ENCODE results near the gene LOXL4.

The LOXL4 gene

DNA sequence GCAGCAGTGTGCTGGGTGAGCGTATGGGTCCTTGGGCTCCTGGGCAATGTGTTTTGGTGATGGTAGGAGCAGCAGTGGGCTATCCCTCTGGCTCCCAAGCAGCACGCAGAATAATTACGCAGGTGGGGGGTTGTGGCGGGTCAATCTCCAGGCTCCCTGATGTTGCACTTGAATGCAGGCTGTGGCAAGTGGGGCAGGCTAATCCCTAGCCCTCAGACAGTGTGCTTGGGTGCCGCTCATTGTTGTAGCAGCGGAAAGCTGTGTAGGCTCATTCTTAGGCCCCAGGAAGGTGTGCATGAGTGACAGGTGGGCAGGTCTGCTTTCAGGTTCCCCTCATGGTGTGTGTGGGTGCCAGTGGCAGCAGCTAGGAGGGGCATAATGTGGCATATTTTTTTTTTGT lies 44.1 kb downstream of the LOXL4 start:
- WGBS, 2 experiments (ENCODE audit: insufficient coverage in 2 of 2): 84 to 88% methylated on average over 4 of the region's 6 CpGs
- no peak overlapping the region for H3K27ac ChIP-seq (ENCODE audit: low read depth, low read length, severe bottlenecking)

DNA sequence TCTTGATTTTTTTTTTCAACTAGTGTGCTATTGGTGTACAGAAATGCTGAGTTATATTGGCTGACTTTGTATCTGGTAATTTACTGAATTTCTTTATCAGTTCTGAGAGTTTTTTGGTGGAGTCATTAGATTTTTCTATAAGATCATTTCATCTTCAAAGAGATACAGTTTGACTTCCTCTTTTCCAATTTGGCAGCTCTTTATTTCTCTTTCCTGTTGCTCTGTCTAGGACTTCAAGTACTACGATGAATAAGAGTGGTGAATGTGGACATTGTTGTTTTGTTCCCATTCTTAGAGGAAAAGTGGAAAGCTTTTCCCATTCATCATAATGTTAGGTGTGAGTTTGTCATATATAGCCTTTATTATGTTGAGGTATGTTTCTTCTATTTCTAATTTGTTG lies 50.2 kb downstream of the LOXL4 start:
- no CpG with 5 or more reads among the region's 1 CpG for WGBS, 2 experiments (ENCODE audit: insufficient coverage in 2 of 2)
- Histone ChIP-seq H3K36me3 (ENCODE audit: control insufficient read depth, insufficient read depth, low read length) (peaks cover 7% of the 10 kb centered on the region), H3K4me1 (ENCODE audit: control insufficient read depth, insufficient read depth, low read length, poor library complexity, severe bottlenecking) (no peaks in the 10 kb centered on the region), H3K4me3 (ENCODE audit: extremely low read depth, insufficient read depth, low read length, poor library complexity, severe bottlenecking) (no peak overlapping the region), H3K9me3 (ENCODE audit: control insufficient read depth, low read length) (no peaks in the 10 kb centered on the region), H3K27ac (ENCODE audit: low read depth, low read length, severe bottlenecking) (no peak overlapping the region)

More for the DNA sequence above, 44.1 kb downstream of the LOXL4 start:
- Histone ChIP-seq H3K36me3 (ENCODE audit: control insufficient read depth, insufficient read depth, low read length) (peaks cover 6% of the 10 kb centered on the region), H3K4me3 (ENCODE audit: extremely low read depth, insufficient read depth, low read length, poor library complexity, severe bottlenecking) (no peak overlapping the region), H3K9me3 (ENCODE audit: control insufficient read depth, low read length) (peaks cover 9% of the 10 kb centered on the region), H3K4me1 (ENCODE audit: control insufficient read depth, insufficient read depth, low read length, poor library complexity, severe bottlenecking) (no peaks in the 10 kb centered on the region)

DNA sequence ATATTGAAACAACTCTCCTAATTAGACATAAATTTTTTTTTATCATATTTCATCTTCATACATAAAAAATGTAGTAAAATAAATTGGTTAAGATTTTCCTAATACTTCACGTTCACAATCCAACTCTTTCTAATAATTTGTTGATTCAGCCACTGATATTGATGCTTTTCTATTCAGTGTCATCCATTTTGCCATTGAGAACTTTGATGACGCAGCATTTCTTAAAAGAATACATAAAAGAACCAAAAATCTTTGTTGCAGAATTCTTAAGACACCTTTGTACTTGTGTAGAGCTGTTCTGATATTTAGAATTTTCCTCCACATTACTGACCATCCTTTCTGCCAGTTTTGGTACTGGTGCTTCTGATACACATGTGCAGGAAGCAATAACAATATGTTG lies 52.6 kb downstream of the LOXL4 start:
- no peaks in the 10 kb centered on the region for H3K9me3 ChIP-seq (ENCODE audit: control insufficient read depth, low read length)
- WGBS, 2 experiments (ENCODE audit: insufficient coverage in 2 of 2): no CpG with 5 or more reads among the region's 2 CpGs
- H3K27ac ChIP-seq (ENCODE audit: low read depth, low read length, severe bottlenecking): no peak overlapping the region

DNA sequence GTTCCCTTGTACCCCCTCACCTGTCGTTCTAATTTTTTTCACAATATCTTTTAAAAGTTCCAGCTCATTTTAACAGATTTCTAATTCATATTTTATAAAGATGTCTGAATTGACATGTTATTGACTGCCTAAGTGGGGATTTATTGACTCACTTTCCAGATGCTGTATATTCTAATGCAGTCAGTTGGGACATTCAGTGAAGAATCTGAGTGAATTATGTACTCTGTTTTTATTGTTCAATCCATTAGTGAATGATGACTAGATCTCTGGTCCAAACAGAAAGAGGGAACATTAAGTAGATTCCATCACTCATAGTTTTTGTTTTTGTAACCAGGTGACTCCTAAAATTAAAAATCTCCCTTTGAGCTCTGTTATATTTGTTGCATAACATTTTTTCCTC lies 54.3 kb downstream of the LOXL4 start:
- Histone ChIP-seq H3K4me1 (ENCODE audit: control insufficient read depth, insufficient read depth, low read length, poor library complexity, severe bottlenecking) (no peaks in the 10 kb centered on the region), H3K4me3 (ENCODE audit: extremely low read depth, insufficient read depth, low read length, poor library complexity, severe bottlenecking) (no peak overlapping the region), H3K9me3 (ENCODE audit: control insufficient read depth, low read length) (no peaks in the 10 kb centered on the region), H3K36me3 (ENCODE audit: control insufficient read depth, insufficient read depth, low read length) (peaks cover 26% of the 10 kb centered on the region), H3K27ac (ENCODE audit: low read depth, low read length, severe bottlenecking) (no peak overlapping the region)
- no CpG with 5 or more reads among the region's 1 CpG for WGBS, 2 experiments (ENCODE audit: insufficient coverage in 2 of 2)

More for the DNA sequence above, 52.6 kb downstream of the LOXL4 start:
- H3K4me3 ChIP-seq (ENCODE audit: extremely low read depth, insufficient read depth, low read length, poor library complexity, severe bottlenecking): no peak overlapping the region
- no peaks in the 10 kb centered on the region for H3K4me1 ChIP-seq (ENCODE audit: control insufficient read depth, insufficient read depth, low read length, poor library complexity, severe bottlenecking)
- peaks cover 15% of the 10 kb centered on the region for H3K36me3 ChIP-seq (ENCODE audit: control insufficient read depth, insufficient read depth, low read length)

DNA sequence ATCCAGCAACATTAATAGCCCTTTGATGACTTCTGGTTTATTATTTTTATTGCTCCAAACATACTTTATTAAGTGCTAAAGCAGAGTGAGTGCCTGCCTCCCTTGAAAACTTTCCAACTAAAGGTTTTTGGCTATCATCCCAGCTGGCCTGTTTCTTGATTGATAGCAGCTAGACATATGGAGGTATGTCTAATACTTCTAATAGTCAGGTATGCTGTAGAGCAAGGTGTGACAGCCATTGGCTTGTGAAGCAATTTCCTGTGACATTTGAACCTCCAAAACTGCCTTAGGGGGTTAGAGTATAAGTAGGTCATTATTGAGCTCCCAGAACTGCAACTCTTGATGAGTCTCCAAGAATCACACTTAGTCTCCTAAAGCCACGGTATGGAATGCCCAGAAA lies 55.8 kb downstream of the LOXL4 start:
- no peak overlapping the region for H3K27ac ChIP-seq (ENCODE audit: low read depth, low read length, severe bottlenecking)
- no peak overlapping the region for H3K4me3 ChIP-seq (ENCODE audit: extremely low read depth, insufficient read depth, low read length, poor library complexity, severe bottlenecking)
- no peaks in the 10 kb centered on the region for H3K4me1 ChIP-seq (ENCODE audit: control insufficient read depth, insufficient read depth, low read length, poor library complexity, severe bottlenecking)
- WGBS, 2 experiments (ENCODE audit: insufficient coverage in 2 of 2): no CpG with 5 or more reads among the region's 1 CpG
- H3K36me3 ChIP-seq (ENCODE audit: control insufficient read depth, insufficient read depth, low read length): peaks cover 34% of the 10 kb centered on the region
- no peaks in the 10 kb centered on the region for H3K9me3 ChIP-seq (ENCODE audit: control insufficient read depth, low read length)

DNA sequence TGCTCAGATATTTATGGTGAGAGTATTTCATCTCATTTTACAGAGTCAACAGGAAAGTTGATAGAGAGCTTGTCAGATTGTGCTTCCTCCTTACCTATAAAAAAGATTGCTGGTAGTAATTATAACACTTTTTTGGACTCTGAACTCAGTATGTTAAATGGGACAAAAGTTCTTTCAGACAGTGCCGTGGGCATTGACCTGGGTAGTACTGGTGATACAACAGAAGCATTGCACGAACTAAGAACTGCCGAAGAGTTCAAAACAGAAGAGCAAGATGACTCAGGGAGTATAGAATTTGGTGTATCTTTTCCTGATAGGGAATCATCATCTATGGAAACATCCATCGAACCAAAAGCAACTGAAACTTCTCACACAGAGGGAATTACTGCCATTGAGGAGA lies 58.6 kb downstream of the LOXL4 start:
- no peak overlapping the region for H3K27ac ChIP-seq (ENCODE audit: low read depth, low read length, severe bottlenecking)
- H3K36me3 ChIP-seq (ENCODE audit: control insufficient read depth, insufficient read depth, low read length): peaks cover 26% of the 10 kb centered on the region
- 95 to 100% methylated on average over 3 to 4 of the region's 4 CpGs for WGBS, 2 experiments (ENCODE audit: insufficient coverage in 2 of 2)
- no peaks in the 10 kb centered on the region for H3K9me3 ChIP-seq (ENCODE audit: control insufficient read depth, low read length)
- H3K4me3 ChIP-seq (ENCODE audit: extremely low read depth, insufficient read depth, low read length, poor library complexity, severe bottlenecking): no peak overlapping the region
- no peaks in the 10 kb centered on the region for H3K4me1 ChIP-seq (ENCODE audit: control insufficient read depth, insufficient read depth, low read length, poor library complexity, severe bottlenecking)

DNA sequence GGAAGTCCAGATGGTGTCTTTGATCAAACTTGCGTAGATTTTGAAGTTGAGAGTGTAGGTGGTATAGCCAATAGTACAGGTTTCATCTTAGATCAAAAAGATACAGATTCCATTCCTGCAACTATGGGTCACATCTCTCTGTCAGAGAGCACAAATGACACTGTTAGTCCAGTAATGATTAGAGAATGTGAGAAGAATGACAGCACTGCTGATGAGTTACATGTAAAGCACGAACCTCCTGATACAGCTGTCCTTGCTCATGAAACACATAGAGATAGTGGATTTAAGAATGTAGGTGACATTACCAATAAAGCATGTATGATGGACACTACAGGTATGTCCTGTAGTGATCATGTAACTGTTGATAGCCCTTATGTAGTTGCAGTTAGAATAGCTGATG lies 59.1 kb downstream of the LOXL4 start:
- H3K4me3 ChIP-seq (ENCODE audit: extremely low read depth, insufficient read depth, low read length, poor library complexity, severe bottlenecking): no peak overlapping the region
- H3K27ac ChIP-seq (ENCODE audit: low read depth, low read length, severe bottlenecking): no peak overlapping the region
- H3K4me1 ChIP-seq (ENCODE audit: control insufficient read depth, insufficient read depth, low read length, poor library complexity, severe bottlenecking): no peaks in the 10 kb centered on the region
- H3K9me3 ChIP-seq (ENCODE audit: control insufficient read depth, low read length): no peaks in the 10 kb centered on the region
- WGBS, 2 experiments (ENCODE audit: insufficient coverage in 2 of 2): 100% methylated on average over 1 of the region's 2 CpGs
- H3K36me3 ChIP-seq (ENCODE audit: control insufficient read depth, insufficient read depth, low read length): peaks cover 26% of the 10 kb centered on the region

DNA sequence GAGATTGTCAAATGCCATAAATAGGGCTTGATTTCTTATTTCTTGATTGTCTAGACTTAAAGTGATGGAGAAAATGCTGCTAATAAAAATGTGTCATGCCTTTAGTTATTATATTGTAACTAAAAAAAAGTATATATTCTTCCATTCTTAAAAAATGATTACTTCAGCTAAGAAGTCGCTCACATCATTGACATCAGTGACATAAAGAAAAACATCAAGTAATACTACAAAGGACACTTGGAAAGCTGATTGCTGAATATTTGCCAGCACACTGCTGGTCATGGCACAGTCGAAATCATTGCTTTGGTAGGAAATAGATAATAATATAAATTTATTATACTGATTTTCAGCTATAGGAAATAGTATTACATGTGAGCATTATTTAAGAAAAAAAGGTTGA lies 62.6 kb downstream of the LOXL4 start:
- no peaks in the 10 kb centered on the region for H3K4me1 ChIP-seq (ENCODE audit: control insufficient read depth, insufficient read depth, low read length, poor library complexity, severe bottlenecking)
- no CpG with 5 or more reads among the region's 2 CpGs for WGBS, 2 experiments (ENCODE audit: insufficient coverage in 2 of 2)
- no peaks in the 10 kb centered on the region for H3K9me3 ChIP-seq (ENCODE audit: control insufficient read depth, low read length)
- no peak overlapping the region for H3K4me3 ChIP-seq (ENCODE audit: extremely low read depth, insufficient read depth, low read length, poor library complexity, severe bottlenecking)
- H3K27ac ChIP-seq (ENCODE audit: low read depth, low read length, severe bottlenecking): no peak overlapping the region
- peaks cover 19% of the 10 kb centered on the region for H3K36me3 ChIP-seq (ENCODE audit: control insufficient read depth, insufficient read depth, low read length)

DNA sequence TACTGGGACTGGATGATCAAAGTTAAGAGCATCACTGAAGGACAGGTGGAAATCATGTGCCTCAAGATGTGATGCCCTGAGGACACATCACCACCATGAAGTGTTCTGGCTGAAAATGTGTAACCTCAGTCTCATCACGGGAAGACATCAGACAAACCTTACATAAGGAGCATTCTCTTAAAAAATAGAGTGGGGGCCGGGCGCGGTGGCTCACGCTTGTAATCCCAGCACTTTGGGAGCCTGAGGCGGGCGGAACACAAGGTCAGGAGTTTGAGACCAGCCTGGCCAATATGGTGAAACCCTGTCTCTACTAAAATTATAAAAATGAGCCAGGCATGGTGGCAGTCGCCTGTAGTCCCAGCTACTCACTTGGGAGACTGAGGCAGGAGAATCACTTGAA lies 65.6 kb downstream of the LOXL4 start:
- no peaks in the 10 kb centered on the region for H3K36me3 ChIP-seq (ENCODE audit: control insufficient read depth, insufficient read depth, low read length)
- H3K27ac ChIP-seq (ENCODE audit: low read depth, low read length, severe bottlenecking): no peak overlapping the region
- no peak overlapping the region for H3K4me3 ChIP-seq (ENCODE audit: extremely low read depth, insufficient read depth, low read length, poor library complexity, severe bottlenecking)
- WGBS, 2 experiments (ENCODE audit: insufficient coverage in 2 of 2): 99 to 100% methylated on average over 4 to 8 of the region's 8 CpGs
- no peaks in the 10 kb centered on the region for H3K4me1 ChIP-seq (ENCODE audit: control insufficient read depth, insufficient read depth, low read length, poor library complexity, severe bottlenecking)
- H3K9me3 ChIP-seq (ENCODE audit: control insufficient read depth, low read length): no peaks in the 10 kb centered on the region

DNA sequence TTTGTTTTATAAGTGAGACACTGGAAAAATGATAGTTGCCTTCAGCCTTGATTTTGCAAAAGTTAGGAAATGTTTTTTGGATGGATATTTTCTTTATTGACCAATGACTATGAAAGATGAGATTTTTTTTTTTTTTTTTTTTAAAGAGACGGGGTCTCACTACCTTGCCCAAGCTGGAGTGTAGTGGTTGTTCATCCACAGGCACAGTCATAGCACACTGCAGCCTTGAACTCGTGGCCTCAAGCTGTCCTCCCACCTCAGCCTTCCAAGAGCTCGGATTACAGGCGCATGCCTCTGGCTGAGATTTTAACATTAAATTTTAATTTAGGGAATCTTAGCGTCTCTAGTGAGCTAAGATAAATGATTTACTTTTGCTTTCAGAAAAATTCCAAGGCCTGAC lies 66.2 kb downstream of the LOXL4 start:
- no peaks in the 10 kb centered on the region for H3K36me3 ChIP-seq (ENCODE audit: control insufficient read depth, insufficient read depth, low read length)
- 86% methylated on average over 1 of the region's 5 CpGs; no CpG with 5 or more reads in 1 of the 2 experiments for WGBS, 2 experiments (ENCODE audit: insufficient coverage in 2 of 2)
- H3K4me1 ChIP-seq (ENCODE audit: control insufficient read depth, insufficient read depth, low read length, poor library complexity, severe bottlenecking): no peaks in the 10 kb centered on the region
- H3K27ac ChIP-seq (ENCODE audit: low read depth, low read length, severe bottlenecking): no peak overlapping the region
- no peaks in the 10 kb centered on the region for H3K9me3 ChIP-seq (ENCODE audit: control insufficient read depth, low read length)
- H3K4me3 ChIP-seq (ENCODE audit: extremely low read depth, insufficient read depth, low read length, poor library complexity, severe bottlenecking): no peak overlapping the region

All from mesodermal cell (in vitro differentiated cells).